Large intestine (tissue), 3 donors: ENCODE measurements around the gene SLC17A7. TPM values are rescaled to one million over a fixed set of nuclear protein-coding genes. Genes with fewer than 3 reads are reported as not detected.

Experiments used
- DNase-seq, 2 donors: peaks; one replicate each; pipeline versions ENCODE4 v3.0.0 to v3.0.0-alpha.2; 2013
- H3K27ac ChIP-seq: one replicate; pipeline ENCODE4 v1.5.1; 2013; ENCODE audit warnings: low read length
- H3K27me3 ChIP-seq: 2 replicates; pipeline ENCODE4 v1.6.1; 2013; ENCODE audit warnings: low read length; ENCODE audit not compliant: control insufficient read depth, insufficient read depth
- H3K36me3 ChIP-seq: 2 replicates; pipeline ENCODE4 v1.6.1; 2013; ENCODE audit warnings: low read length; ENCODE audit not compliant: control insufficient read depth, insufficient read depth
- H3K4me1 ChIP-seq: one replicate; pipeline ENCODE4 v1.6.1; 2013; ENCODE audit warnings: low read length; ENCODE audit not compliant: control insufficient read depth, insufficient read depth
- H3K4me3 ChIP-seq: one replicate; pipeline ENCODE4 v1.5.1; 2013; ENCODE audit warnings: low read length
- H3K9me3 ChIP-seq: one replicate; pipeline ENCODE4 v1.6.1; 2013; ENCODE audit warnings: mild to moderate bottlenecking, low read depth, low read length, moderate library complexity; ENCODE audit not compliant: control insufficient read depth
- WGBS: methylation state at CpG from one replicate; pipeline ENCODE4 v1.1.5; 2013; ENCODE audit warnings: low lambda C conversion rate; ENCODE audit not compliant: insufficient coverage; 5-methylcytosine and 5-hydroxymethylcytosine counted together
- polyA plus RNA-seq: library from polyadenylated mRNA; unstranded; fragments of 120-200 nt; gene quantifications from one replicate; pipeline ENCODE4 v1.2.1, GENCODE V29; 2013

SLC17A7 gene
- polyA plus RNA-seq, 1 donor = 0.19 TPM

DNA sequence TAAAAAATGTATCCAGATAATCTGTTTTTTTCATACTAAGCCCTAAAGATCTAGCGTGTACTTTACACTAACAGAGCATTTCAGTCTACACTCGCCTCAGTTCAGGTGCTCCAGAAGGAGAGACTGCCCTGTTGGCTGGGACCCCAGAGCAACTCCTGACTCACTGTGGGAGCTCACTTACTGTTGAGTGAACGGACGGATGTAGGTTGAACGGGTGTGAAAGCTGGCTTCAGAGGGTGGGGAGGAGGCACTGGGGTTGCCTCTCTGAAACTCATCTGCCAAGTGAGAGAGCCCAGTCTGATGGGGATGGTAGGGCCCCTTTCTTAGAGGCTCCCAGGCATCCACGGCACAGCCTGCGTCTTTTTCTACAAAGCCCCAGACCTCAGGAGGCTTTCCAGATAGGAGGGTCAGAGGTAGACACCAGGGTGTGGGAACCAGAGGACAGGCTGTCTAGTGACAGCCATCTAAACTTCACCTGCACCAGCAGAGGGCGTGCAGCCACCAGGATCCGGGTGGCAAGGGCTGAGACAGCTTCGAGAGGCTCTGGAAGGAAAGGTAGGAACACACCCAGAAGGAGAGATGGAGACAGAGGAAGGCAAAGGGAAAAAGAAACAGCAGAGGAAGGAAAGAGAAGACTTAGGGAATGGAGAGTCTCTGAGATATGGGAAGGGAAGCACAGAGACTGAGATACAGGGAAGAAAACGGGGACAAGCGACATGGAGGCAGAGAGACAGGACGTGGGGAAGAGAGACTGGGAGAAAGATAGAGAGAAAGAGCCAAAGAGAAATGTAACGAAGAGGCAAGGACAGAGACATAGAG, 49.5 kb downstream of the SLC17A7 start:
- peaks cover 4% of the 10 kb centered on the region for H3K9me3 ChIP-seq
- no peak overlapping the region for H3K27ac ChIP-seq
- DNase-seq = peak; percentile 60 to 72
- peaks cover 18% of the 10 kb centered on the region for H3K27me3 ChIP-seq
- no peaks in the 10 kb centered on the region for H3K4me1 ChIP-seq
- H3K36me3 ChIP-seq = no peaks in the 10 kb centered on the region
- WGBS = 82% methylated on average over 4 of the region's 14 CpGs
- H3K4me3 ChIP-seq = no peak overlapping the region

DNA sequence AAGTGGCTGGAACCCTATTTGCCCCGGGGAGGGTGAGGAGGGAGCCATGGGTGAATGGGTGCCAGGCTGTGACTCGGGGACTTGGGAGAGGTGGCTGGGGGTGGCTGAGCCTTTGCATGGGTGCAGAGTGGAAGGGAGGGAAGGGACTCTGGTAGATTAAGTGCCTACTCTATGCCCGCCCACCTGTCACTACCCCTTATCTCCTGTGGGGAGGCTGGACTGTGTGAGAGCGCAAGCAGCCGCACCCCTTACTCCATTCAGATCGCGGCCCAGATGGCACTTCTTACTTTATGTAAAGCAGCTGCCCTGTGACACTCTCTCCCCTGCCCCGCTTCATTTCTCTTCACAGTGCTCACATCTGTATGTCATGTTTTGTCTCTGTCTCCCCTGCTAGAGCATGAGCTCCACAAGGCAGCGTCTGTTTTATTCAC, 50.4 kb downstream of the SLC17A7 start:
- H3K9me3 ChIP-seq = peaks cover 4% of the 10 kb centered on the region
- peaks cover 18% of the 10 kb centered on the region for H3K27me3 ChIP-seq
- no peaks in the 10 kb centered on the region for H3K36me3 ChIP-seq
- no peak overlapping the region for H3K4me3 ChIP-seq
- no CpG with 5 or more reads among the region's 9 CpGs for WGBS
- H3K27ac ChIP-seq = no peak overlapping the region
- DNase-seq = no peak
- no peaks in the 10 kb centered on the region for H3K4me1 ChIP-seq

DNA sequence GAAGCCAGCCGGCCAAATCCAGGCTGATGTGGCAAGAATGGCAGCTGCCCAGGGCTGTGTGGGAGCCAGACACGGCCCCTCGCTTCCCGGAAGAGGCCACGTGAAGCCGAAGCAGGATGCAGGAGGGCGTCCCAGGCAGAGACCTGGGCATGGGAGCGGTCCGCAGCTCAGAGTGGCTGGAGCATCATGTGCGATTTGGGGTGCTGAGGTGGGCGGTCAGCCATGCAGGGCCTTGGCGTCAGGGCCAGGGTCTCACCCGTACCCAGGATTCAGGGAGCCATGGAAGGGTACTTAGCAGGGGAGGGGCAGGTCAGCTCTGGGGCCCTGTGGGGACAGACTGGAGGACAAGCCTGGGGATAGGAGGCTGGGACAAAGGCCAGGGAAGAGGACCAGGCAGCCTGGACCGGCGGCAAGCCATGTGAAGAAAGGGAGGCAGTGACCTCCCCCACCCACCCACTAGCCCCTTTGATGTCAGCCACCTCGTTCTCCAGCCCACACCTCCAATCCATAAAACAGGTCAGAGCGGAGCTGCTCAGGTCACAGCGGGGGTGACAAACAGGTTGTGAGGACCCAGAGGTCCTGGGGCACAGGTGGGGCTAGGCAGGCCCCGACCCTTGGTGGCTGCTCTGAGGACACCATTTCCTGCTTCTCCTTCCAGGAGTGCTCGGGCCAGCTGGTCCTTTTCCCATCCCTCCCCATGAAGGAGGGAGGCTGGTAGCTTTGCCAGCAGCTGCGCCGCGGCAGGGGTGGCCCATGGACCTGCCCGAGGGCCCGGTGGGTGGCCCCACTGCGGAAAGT, 51.0 kb downstream of the SLC17A7 start:
- no peak overlapping the region for H3K4me3 ChIP-seq
- no peaks in the 10 kb centered on the region for H3K4me1 ChIP-seq
- H3K27me3 ChIP-seq = peaks cover 18% of the 10 kb centered on the region
- H3K36me3 ChIP-seq = no peaks in the 10 kb centered on the region
- no peak overlapping the region for H3K27ac ChIP-seq
- peaks cover 4% of the 10 kb centered on the region for H3K9me3 ChIP-seq
- DNase-seq = no peak
- 0% methylated on average over 1 of the region's 26 CpGs for WGBS

DNA sequence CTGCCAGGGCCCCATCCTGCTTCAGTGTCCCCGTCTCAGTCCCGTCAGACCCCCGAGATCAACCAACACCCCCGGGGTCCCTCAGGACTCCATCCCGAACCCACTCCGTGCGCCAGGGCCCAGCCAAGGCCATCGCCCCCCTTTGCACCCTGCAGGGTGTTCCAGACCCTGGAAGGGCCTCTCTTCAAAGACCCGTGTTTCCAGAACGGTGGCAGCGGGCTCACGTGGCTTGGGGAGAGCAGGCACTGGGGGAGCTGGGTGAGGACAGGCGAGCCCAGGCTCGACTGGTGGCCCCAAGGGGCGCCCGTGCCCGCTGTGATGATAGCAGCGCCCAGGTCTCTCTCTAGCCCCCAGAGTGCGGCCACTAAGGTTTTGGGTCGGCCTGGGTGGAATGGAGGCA, 51.9 kb downstream of the SLC17A7 start:
- peaks cover 4% of the 10 kb centered on the region for H3K9me3 ChIP-seq
- H3K4me1 ChIP-seq = no peaks in the 10 kb centered on the region
- no peaks in the 10 kb centered on the region for H3K36me3 ChIP-seq
- WGBS = no CpG with 5 or more reads among the region's 20 CpGs
- H3K27ac ChIP-seq = no peak overlapping the region
- no peak for DNase-seq
- peaks cover 18% of the 10 kb centered on the region for H3K27me3 ChIP-seq
- H3K4me3 ChIP-seq = no peak overlapping the region

DNA sequence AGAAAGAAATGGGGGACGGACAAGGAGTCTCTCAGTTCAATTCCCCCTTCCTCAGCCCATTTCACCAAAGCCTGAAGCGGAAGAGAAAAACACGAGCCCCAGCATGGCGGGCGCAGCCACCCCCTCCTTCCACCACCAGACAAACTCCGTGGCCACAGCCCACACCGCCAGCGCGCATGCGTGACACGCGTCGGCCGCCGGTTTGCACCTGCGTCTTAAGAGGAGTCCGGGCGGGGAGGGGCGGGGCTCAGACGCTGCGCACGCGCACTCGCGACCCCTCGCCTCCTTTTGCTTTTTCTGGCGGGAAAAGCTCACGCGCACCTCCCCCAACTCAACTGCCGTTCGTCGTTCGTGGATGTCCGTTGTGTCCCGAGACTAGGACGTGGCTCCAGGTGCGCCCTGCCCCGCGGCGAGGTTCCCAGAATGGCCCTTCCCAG, 53.4 kb downstream of the SLC17A7 start, which contains the start of gene KASH5:
Gene KASH5 (plus strand): TSS at position 314 of the 437 bp plus-strand sequence. CDS start 2,635 bp downstream, outside the sequence.
- H3K36me3 ChIP-seq = no peaks in the 10 kb centered on the region
- DNase-seq = peak; percentile 22 to 48
- peaks cover 14% of the 10 kb centered on the region for H3K27me3 ChIP-seq
- whole genome bisulfite sequencing = no CpG with 5 or more reads among the region's 40 CpGs
- H3K27ac ChIP-seq = no peak within 1 kb of the TSS
- H3K4me1 ChIP-seq = no peaks in the 10 kb centered on the region
- H3K9me3 ChIP-seq = peaks cover 8% of the 10 kb centered on the region
- no peak within 1 kb of the TSS for H3K4me3 ChIP-seq

DNA sequence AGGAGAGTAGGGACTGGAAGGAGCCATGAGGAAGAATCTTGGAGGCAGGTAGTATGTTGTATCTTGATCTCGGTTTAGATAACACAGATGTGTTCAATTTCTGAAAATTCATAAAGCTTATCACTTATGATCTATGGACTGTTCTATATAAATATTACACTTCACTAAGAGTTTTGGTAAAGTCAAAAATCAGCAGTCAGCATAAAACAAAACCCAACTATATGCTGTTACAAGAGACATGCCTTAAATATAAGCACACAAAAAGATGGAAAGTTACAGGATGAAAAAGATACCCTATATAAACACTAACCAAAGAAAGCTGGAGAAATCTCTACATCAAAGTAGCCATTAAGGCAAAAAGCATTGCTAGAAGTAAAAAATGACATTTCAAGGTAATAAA, 57.7 kb downstream of the SLC17A7 start:
- no CpG with 5 or more reads among the region's 1 CpG for WGBS

DNA sequence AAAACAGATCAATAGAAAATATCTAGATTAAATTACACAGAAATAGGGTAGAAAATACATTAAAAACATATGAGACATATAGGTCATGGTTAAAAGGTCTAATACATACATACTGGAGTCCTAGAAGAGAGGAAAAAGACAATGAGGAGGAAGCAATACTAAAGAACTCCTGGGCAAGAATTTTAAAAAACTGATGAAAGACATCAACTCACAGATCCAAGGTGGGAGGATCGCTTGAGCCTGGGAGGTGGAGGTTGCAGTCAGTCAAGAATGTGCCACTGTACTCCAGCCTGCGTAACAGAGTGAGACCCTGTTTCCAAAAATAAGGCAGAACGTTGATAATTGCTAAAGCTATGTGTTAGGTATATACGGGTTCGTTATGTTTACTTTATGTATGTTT, 58.7 kb downstream of the SLC17A7 start:
- no peaks in the 10 kb centered on the region for H3K27me3 ChIP-seq
- H3K9me3 ChIP-seq = peaks cover 4% of the 10 kb centered on the region
- no peak overlapping the region for H3K27ac ChIP-seq
- WGBS = 92% methylated on average over 3 of the region's 5 CpGs
- H3K36me3 ChIP-seq = no peaks in the 10 kb centered on the region
- no peak overlapping the region for H3K4me3 ChIP-seq
- DNase-seq = no peak
- no peaks in the 10 kb centered on the region for H3K4me1 ChIP-seq

More for the DNA sequence above, 57.7 kb downstream of the SLC17A7 start:
- H3K4me3 ChIP-seq = no peak overlapping the region
- no peaks in the 10 kb centered on the region for H3K27me3 ChIP-seq
- no peak overlapping the region for H3K27ac ChIP-seq
- peaks cover 8% of the 10 kb centered on the region for H3K9me3 ChIP-seq
- H3K36me3 ChIP-seq = no peaks in the 10 kb centered on the region
- no peaks in the 10 kb centered on the region for H3K4me1 ChIP-seq
- DNase-seq = no peak

DNA sequence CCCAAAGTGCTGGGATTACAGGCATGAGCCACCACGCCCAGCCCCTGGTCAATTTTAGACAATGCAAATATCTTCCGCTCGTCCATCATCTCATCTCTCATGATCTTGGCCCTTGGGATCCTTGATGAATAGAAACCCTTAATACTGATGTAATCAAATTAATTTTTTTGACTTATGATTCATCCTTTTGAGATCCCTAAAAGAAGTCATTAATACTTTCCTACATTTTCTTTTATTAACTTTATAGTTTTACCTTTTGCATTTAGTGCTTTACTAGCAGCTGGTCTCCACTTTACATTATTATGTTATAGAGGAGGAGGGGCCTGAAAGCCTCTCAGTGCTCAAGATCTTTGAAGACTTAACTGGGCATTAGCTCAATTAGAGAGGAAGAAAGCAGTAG, 60.9 kb downstream of the SLC17A7 start:
- Histone ChIP-seq H3K27me3 (no peaks in the 10 kb centered on the region), H3K36me3 (no peaks in the 10 kb centered on the region), H3K4me1 (no peaks in the 10 kb centered on the region), H3K9me3 (peaks cover 4% of the 10 kb centered on the region), H3K27ac (no peak overlapping the region), H3K4me3 (no peak overlapping the region)
- DNase-seq = no peak
- WGBS = no CpG with 5 or more reads among the region's 3 CpGs
